HG03039 (cell line): ENCODE measurements around the gene FGF2.
"Not testable (repeated sequence)": the region's sequence is repeated elsewhere in the genome, so short reads cannot be mapped to it uniquely, and the experiment has no call there.

Experiments used
- ATAC-seq: cut with Tn5 transposase; IDR thresholded peaks from one replicate; pipeline ENCODE4 v1.9.1; 2021; ENCODE audit warnings: mild to moderate bottlenecking, moderate library complexity; ENCODE audit not compliant: unreplicated experiment

FGF2 gene

GRCh38 chr4:122826553-122827257 lies at the start of gene FGF2:
TSS of gene FGF2 (plus strand) at chr4:122826831. CDS start at chr4:122827175, 344 bp downstream.
- ATAC-seq: peak; percentile 9

- ATAC-seq: no peak
Measured at GRCh38 chr4:122776916-122777315, 49.7 kb upstream of the FGF2 start.

- ATAC-seq: no peak
Measured at GRCh38 chr4:122777846-122778673, 48.6 kb upstream of the FGF2 start.

GRCh38 chr4:122781486-122781885 lies 45.1 kb upstream of the FGF2 start:
- ATAC-seq: no peak

- ATAC-seq: no peak
Measured at GRCh38 chr4:122783301-122784215, 43.1 kb upstream of the FGF2 start.

- no peak for ATAC-seq
Measured at GRCh38 chr4:122784261-122784660, 42.4 kb upstream of the FGF2 start.

- no peak for ATAC-seq
Measured at GRCh38 chr4:122785099-122785498, 41.5 kb upstream of the FGF2 start.

- not testable (repeated sequence) for ATAC-seq
Measured at GRCh38 chr4:122786296-122786695, 40.3 kb upstream of the FGF2 start.

GRCh38 chr4:122786920-122787319 lies 39.7 kb upstream of the FGF2 start:
- ATAC-seq: not testable (repeated sequence)

GRCh38 chr4:122787940-122788339 lies 38.7 kb upstream of the FGF2 start:
- no peak for ATAC-seq

GRCh38 chr4:122788935-122789334 lies 37.7 kb upstream of the FGF2 start:
- no peak for ATAC-seq

GRCh38 chr4:122793811-122794210 lies 32.8 kb upstream of the FGF2 start:
- no peak for ATAC-seq

GRCh38 chr4:122796801-122797404 lies 29.7 kb upstream of the FGF2 start:
- ATAC-seq: no peak

GRCh38 chr4:122797405-122798094 lies 29.1 kb upstream of the FGF2 start:
- ATAC-seq: no peak

- no peak for ATAC-seq
Measured at GRCh38 chr4:122798101-122798500, 28.5 kb upstream of the FGF2 start.

GRCh38 chr4:122798917-122799316 lies 27.7 kb upstream of the FGF2 start:
- ATAC-seq: no peak

GRCh38 chr4:122803788-122804208 lies 22.8 kb upstream of the FGF2 start:
- no peak for ATAC-seq

GRCh38 chr4:122806981-122807679 lies 19.5 kb upstream of the FGF2 start:
- no peak for ATAC-seq

- ATAC-seq: no peak
Measured at GRCh38 chr4:122810669-122811068, 16.0 kb upstream of the FGF2 start.
